ENCODE measurements around the gene AUP1. TPM values are rescaled to one million over a fixed set of nuclear protein-coding genes. Genes with fewer than 3 reads are reported as not detected.

Gene AUP1
- total and polyA plus RNA-seq, 9 donors = 57.1 to 101 (median 70.4) TPM

- TF ChIP-seq POLR2A (IDR thresholded peaks at IDR 0.05) = no peak
- TF ChIP-seq EP300 (IDR thresholded peaks at IDR 0.05) = no peak
- TF ChIP-seq CTCF (IDR thresholded peaks at IDR 0.05) = no peak
- Histone ChIP-seq H3K9me3 (no peaks in the 10 kb centered on the region), H3K4me3 (no peak overlapping the region), H3K27me3 (no peaks in the 10 kb centered on the region), H3K36me3 (no peaks in the 10 kb centered on the region), H3K4me1 (ENCODE audit: insufficient read depth) (peaks cover 13% of the 10 kb centered on the region), H3K27ac (no peak overlapping the region)
- no peak for DNase-seq
- intact Hi-C loops (cut with DNase I) = loop anchor here in 1 of 4 donors (5.0 kb wide), 1 partner anchor 49 kb away; the partner anchor contains the start of genes CCDC142 and TTC31
- WGBS, 3 donors = 83 to 86% (median 84%) methylated on average over 7 of the region's 7 CpGs
Observed at GRCh38 chr2:74531666-74532065, 2.2 kb upstream of the AUP1 start.

GRCh38 chr2:74530239-74531187 is 1.0 kb upstream of the AUP1 start:
- H3K4me3 ChIP-seq = peak overlapping the region; percentile 92
- H3K36me3 ChIP-seq = no peaks in the 10 kb centered on the region
- peak overlapping the region in 1 of 2 donors; percentile 58 for H3K27ac ChIP-seq
- no peak for DNase-seq
- TF ChIP-seq CTCF (IDR thresholded peaks at IDR 0.05) (no peak), EP300 (IDR thresholded peaks at IDR 0.05) (no peak), POLR2A (IDR thresholded peaks at IDR 0.05) (no peak)
- no peaks in the 10 kb centered on the region for H3K27me3 ChIP-seq
- 1 to 2% (median 1%) methylated on average over 54 of the region's 54 CpGs for WGBS, 3 donors
- intact Hi-C loops (cut with DNase I) = loop anchor here in 1 of 4 donors (5.0 kb wide), 1 partner anchor 48 kb away; the partner anchor contains the start of genes CCDC142 and TTC31
- H3K9me3 ChIP-seq = no peaks in the 10 kb centered on the region
- H3K4me1 ChIP-seq (ENCODE audit: insufficient read depth) = peaks cover 13% of the 10 kb centered on the region

- H3K9me3 ChIP-seq = no peaks in the 10 kb centered on the region
Observed at GRCh38 chr2:74528600-74529356, 728 bp downstream of the AUP1 start.

More at GRCh38 chr2:74528600-74529356, 728 bp downstream of the AUP1 start:
- Histone ChIP-seq H3K4me3 (peak overlapping the region; percentile 92), H3K27ac (peak overlapping the region in 1 of 2 donors; percentile 70), H3K4me1 (ENCODE audit: insufficient read depth) (peaks cover 13% of the 10 kb centered on the region), H3K27me3 (no peaks in the 10 kb centered on the region), H3K36me3 (no peaks in the 10 kb centered on the region)
- DNase-seq = no peak
- TF ChIP-seq CTCF (IDR thresholded peaks at IDR 0.05) (no peak), POLR2A (IDR thresholded peaks at IDR 0.05) (no peak), EP300 (IDR thresholded peaks at IDR 0.05) (no peak)
- 15 to 17% (median 16%) methylated on average over 27 to 29 of the region's 29 CpGs for WGBS, 3 donors
- intact Hi-C loops (cut with DNase I) = no loop called here
